HepG2 (cell line): Measurements from ENCODE around the gene ARHGEF16. TPM values are rescaled to one million over a fixed set of nuclear protein-coding genes. Genes with fewer than 3 reads are reported as not detected.

Experiments used
- ATAC-seq: fragments of 200-7000 bp; cut with Tn5 transposase; 3 replicates; pipeline ENCODE4 v1.9.1; 2020; ENCODE audit warnings: mild to moderate bottlenecking, moderate library complexity
- BruUV-seq: library from RNA; stranded (reverse); fragments of 400-500 nt; replicated peaks from 2 replicates; lab custom pipeline; 2021; lab: Mats Ljungman, UMichigan
- CTCF ChIA-PET: fragments of 300-600 bp; formaldehyde crosslinking; extraction: SDS; loops from one replicate; lab custom pipeline; 2021; ENCODE audit warnings: low total read pairs, inconsistent platforms, low intra/inter-chr PET ratio; lab: Yijun Ruan, JAX
- POLR2A ChIA-PET: fragments of 350-600 bp; sonication (Branson Sonifier 250); formaldehyde crosslinking; loops from one replicate; lab custom pipeline; 2020; ENCODE audit warnings: antibody characterized with exemption, inconsistent platforms; lab: Yijun Ruan, JAX
- DNase-seq: peaks from one replicate; pipeline ENCODE4 v3.0.0-alpha.2; 2015; ENCODE audit warnings: low spot score
- FAIRE-seq: peaks from 3 replicates; lab custom pipeline; 2011; peaks lifted over from hg19 to GRCh38; lab: Jason Lieb, UNC
- H2AFZ ChIP-seq: one replicate; pipeline ENCODE4 v1.6.1; 2011; ENCODE audit warnings: low read length, inconsistent platforms
- H3K27ac ChIP-seq: fragments of 300-600 bp; 3 replicates; pipeline ENCODE4 v1.8.0; 2011; ENCODE audit warnings: mixed run types, mild to moderate bottlenecking, mixed read lengths, low read length, inconsistent platforms; ENCODE audit not compliant: insufficient read depth; ENCODE audit errors: extremely low read length
- H3K27me3 ChIP-seq, 2 experiments: fragments of 200-600 bp in 1 of 2; 2 replicates in 1 of 2; 3 replicates in 1 of 2; pipeline versions ENCODE4 v1.6.0 to v1.8.0; 2011; ENCODE audit warnings: low read length in 2 of 2, mild to moderate bottlenecking in 2 of 2, moderate library complexity in 2 of 2, inconsistent platforms in 1 of 2; ENCODE audit not compliant: insufficient read depth in 2 of 2, control insufficient read depth in 1 of 2
- H3K36me3 ChIP-seq, 2 experiments: fragments of 200-600 bp in 1 of 2; replicated peaks in 1 of 2; 2 replicates in 1 of 2; 3 replicates in 1 of 2; pipeline versions ENCODE4 v1.5.1 to v1.8.0; 2011; ENCODE audit warnings: low read length in 2 of 2, inconsistent platforms in 1 of 2; ENCODE audit not compliant: insufficient read depth in 2 of 2, control insufficient read depth in 1 of 2
- H3K4me1 ChIP-seq: 2 replicates; pipeline ENCODE4 v1.5.1; 2012; ENCODE audit warnings: low read length, inconsistent platforms; ENCODE audit not compliant: insufficient read depth
- H3K4me2 ChIP-seq: 2 replicates; pipeline ENCODE4 v1.6.0; 2011; ENCODE audit warnings: low read depth, low read length, inconsistent platforms
- H3K4me3 ChIP-seq, 3 experiments: fragments of 200-600 bp in 1 of 3; sonication (generic), shearing (Covaris generic) in 1 of 3; replicated peaks in 1 of 3; 2 replicates each; pipeline ENCODE4 v1.5.1; 2011 to 2016; ENCODE audit warnings: low read length in 3 of 3, inconsistent platforms in 2 of 3, low read depth in 2 of 3, mild to moderate bottlenecking in 2 of 3, control low read depth in 1 of 3, mixed read lengths in 1 of 3; ENCODE audit not compliant: insufficient read depth in 1 of 3
- H3K79me2 ChIP-seq: one replicate; pipeline ENCODE4 v1.6.1; 2011; ENCODE audit warnings: low read length, inconsistent platforms; ENCODE audit not compliant: insufficient read depth
- H3K9ac ChIP-seq: 2 replicates; pipeline ENCODE4 v1.6.0; 2011; ENCODE audit warnings: mild to moderate bottlenecking, low read depth, low read length, inconsistent platforms; ENCODE audit not compliant: insufficient read depth
- H3K9me3 ChIP-seq: 2 replicates; pipeline ENCODE4 v1.5.1; 2012; ENCODE audit warnings: mild to moderate bottlenecking, low read length
- H4K20me1 ChIP-seq: 2 replicates; pipeline ENCODE4 v1.6.0; 2011; ENCODE audit warnings: inconsistent platforms, mild to moderate bottlenecking, low read length, moderate library complexity; ENCODE audit not compliant: insufficient read depth
- ATF7-NPFF ChIP-seq: sonication (generic); formaldehyde crosslinking; IDR thresholded peaks from 2 replicates; pipeline ENCODE4 v1.8.1; 2023; ENCODE audit warnings: mild to moderate bottlenecking, low read depth, missing genetic modification reagents, moderate library complexity
- FOXC1 ChIP-seq: sonication (generic); formaldehyde crosslinking; IDR thresholded peaks from 2 replicates; pipeline ENCODE4 v1.8.0; 2022; ENCODE audit warnings: mild to moderate bottlenecking, missing genetic modification reagents, borderline replicate concordance
- HNRNPL ChIP-seq: fragments of 200-400 bp; formaldehyde crosslinking; IDR thresholded peaks from 2 replicates; pipeline ENCODE4 v1.6.1; 2017; ENCODE audit warnings: mild to moderate bottlenecking, low read depth, low read length
- PATZ1 ChIP-seq: sonication (generic); formaldehyde crosslinking; IDR thresholded peaks from 2 replicates; pipeline ENCODE4 v1.4.0; 2020; ENCODE audit warnings: missing genetic modification reagents
- RELA ChIP-seq: sonication (generic); formaldehyde crosslinking; IDR thresholded peaks from 2 replicates; pipeline ENCODE4 v1.4.0; 2020; ENCODE audit warnings: missing genetic modification reagents
- SP1 ChIP-seq, 2 experiments: fragments of 450-650 bp in 1 of 2; sonication (generic) in 1 of 2; formaldehyde crosslinking in 1 of 2; IDR thresholded peaks; 2 replicates each; pipeline versions ENCODE4 v1.4.0 to v1.6.1; 2016 to 2020; ENCODE audit warnings: missing genetic modification reagents in 1 of 2
- ZFP36 ChIP-seq: fragments of 150-350 bp; IDR thresholded peaks from 2 replicates; pipeline ENCODE4 v1.6.1; 2018; ENCODE audit warnings: borderline replicate concordance, low read length, low read depth; ENCODE audit not compliant: partially characterized antibody
- ZNF75D ChIP-seq: sonication (generic); formaldehyde crosslinking; IDR thresholded peaks from 2 replicates; pipeline ENCODE4 v1.8.1; 2023; ENCODE audit warnings: missing genetic modification reagents, mild to moderate bottlenecking, borderline replicate concordance
- WGBS: methylation state at CpG from one replicate; pipeline ENCODE4 v1.1.6; 2017; ENCODE audit warnings: low lambda C conversion rate; 5-methylcytosine and 5-hydroxymethylcytosine counted together
- in situ Hi-C: cut with HindIII; loops from 2 replicates; pipeline ENCODE4 v1.10.0; 2017; ENCODE audit warnings: low pct_unique_long_range_greater_than_20kb; ENCODE audit not compliant: extremely low pct_ligation_motif_present
- intact Hi-C: fragments of 100-400 bp; cut with micrococcal nuclease; formaldehyde crosslinking; loops from one replicate; pipeline ENCODE4 v1.10.0; 2022; ENCODE audit not compliant: unreplicated experiment
- polyA plus RNA-seq, 8 experiments: library from polyadenylated mRNA; depleted of rRNA in 3 of 8; stranded (reverse) in 7 of 8; unstranded in 1 of 8; fragments of >200 nt; fragmentation: Illumina TruSeq in 4 of 8; extraction: Trizol in 4 of 8; gene quantifications; 2 replicates each; pipeline versions ENCODE4 v1.2.1 to v1.2.3, GENCODE V29; 2011 to 2016; ENCODE audit warnings: low read depth in 4 of 8, missing spikeins in 1 of 8, mixed read lengths in 1 of 8; ENCODE audit not compliant: insufficient read depth in 1 of 8
- total RNA-seq, 5 experiments: library from RNA; depleted of rRNA; stranded (reverse); fragments of >200 nt; fragmentation: Illumina TruSeq; extraction: Trizol; gene quantifications; 2 replicates each; pipeline ENCODE4 v1.2.3, GENCODE V29; 2016; ENCODE audit warnings: low read depth in 1 of 5
- TF ChIP-seq, protein P1 (sequence below): sonication (generic); formaldehyde crosslinking; IDR thresholded peaks from 2 replicates; pipeline ENCODE4 v1.5.1; 2020; ENCODE audit warnings: mild to moderate bottlenecking, missing genetic modification reagents, moderate library complexity
- TF ChIP-seq, protein P2 (sequence below): fragments of 450-650 bp; IDR thresholded peaks from 2 replicates; pipeline ENCODE4 v1.6.1; 2016
- TF ChIP-seq, protein P3 (sequence below): sonication (generic); formaldehyde crosslinking; IDR thresholded peaks from 2 replicates; pipeline ENCODE4 v1.5.0; 2020; ENCODE audit warnings: mild to moderate bottlenecking, missing genetic modification reagents, moderate library complexity

ARHGEF16 gene
- total and polyA plus RNA-seq, 2 of the 13 experiments (the other 11 are each of a cell fraction or from before 2014, with no cell fraction given) = 20.3 to 39.9 TPM

DNA sequence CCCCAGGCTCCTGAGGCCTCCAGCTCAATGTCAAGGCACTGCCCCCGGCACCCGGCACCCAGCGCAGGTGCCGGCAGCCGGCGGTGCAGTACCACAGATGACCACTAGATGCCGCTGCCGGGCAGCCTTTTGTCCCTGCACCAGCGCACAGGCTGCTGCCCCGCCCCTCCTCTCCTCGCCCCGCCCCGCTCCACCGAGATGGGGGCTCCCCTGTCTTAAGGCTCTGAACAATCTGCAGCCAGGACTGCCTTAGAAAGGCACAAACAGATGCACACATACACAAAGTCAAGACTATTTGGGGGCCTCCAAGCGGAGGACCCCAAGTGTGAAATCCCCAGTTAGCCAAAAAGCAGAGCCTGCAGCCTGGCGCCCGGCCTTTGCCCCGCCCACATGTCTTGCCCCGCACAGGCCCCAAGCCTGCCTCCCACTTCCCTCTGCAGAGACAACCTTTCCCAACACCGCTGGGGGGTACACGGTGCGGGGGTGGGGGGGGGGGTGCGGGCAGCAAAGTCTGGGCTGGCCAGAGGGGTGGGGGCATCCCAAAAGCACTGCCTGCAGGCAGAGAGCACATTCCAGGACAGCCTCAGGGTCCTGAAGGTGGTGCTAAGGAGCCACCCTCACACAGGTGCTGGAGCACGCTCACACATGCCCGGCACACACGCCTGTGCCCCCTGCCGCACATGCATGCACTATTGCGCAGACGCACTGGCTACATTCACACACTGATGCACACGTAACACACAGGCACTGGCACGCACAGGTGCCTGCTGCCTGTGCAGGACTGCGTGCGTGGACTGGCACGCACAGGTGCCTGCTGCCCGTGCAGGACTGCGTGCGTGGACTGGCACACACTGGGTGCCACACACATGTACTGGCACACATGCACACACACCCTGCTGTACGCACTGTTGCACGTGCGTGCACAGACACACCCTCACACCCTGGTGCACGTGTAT lies 37.1 kb downstream of the ARHGEF16 start:
- H3K4me1 ChIP-seq = no peaks in the 10 kb centered on the region
- ChIA-PET CTCF (interaction anchor here (0.8 to 2.5 kb wide), 3 partner anchors 127 to 233 kb away, joined by 3 to 11 read pairs (median 5); no protein-coding TSS in a partner anchor), POLR2A (no interaction called here)
- FAIRE-seq (no peak), ATAC-seq (peak; percentile 71), DNase-seq (peak; percentile 24)
- H2AFZ ChIP-seq = no peak overlapping the region
- peaks cover 7 to 27% of the 10 kb centered on the region in 2 experiments; a peak in 4 of 5 replicates for H3K27me3 ChIP-seq
- no TSS peak for BruUV-seq
- no peaks in the 10 kb centered on the region for H4K20me1 ChIP-seq
- whole genome bisulfite sequencing = 42% methylated on average over 7 of the region's 41 CpGs
- intact Hi-C loops (loop anchor here (5.0 kb wide), 1 partner anchor 126 kb away; no protein-coding TSS in a partner anchor), in situ Hi-C loops (no loop called here)
- no peak overlapping the region for H3K4me2 ChIP-seq
- no peaks in the 10 kb centered on the region for H3K79me2 ChIP-seq
- H3K27ac ChIP-seq = no peak overlapping the region
- H3K4me3 ChIP-seq = no peak overlapping the region
- H3K36me3 ChIP-seq = no peaks in the 10 kb centered on the region
- H3K9ac ChIP-seq = no peak overlapping the region
- peaks cover 11% of the 10 kb centered on the region; the same call in 1 of the 2 replicates for H3K9me3 ChIP-seq
- TF ChIP-seq, protein P1, sequence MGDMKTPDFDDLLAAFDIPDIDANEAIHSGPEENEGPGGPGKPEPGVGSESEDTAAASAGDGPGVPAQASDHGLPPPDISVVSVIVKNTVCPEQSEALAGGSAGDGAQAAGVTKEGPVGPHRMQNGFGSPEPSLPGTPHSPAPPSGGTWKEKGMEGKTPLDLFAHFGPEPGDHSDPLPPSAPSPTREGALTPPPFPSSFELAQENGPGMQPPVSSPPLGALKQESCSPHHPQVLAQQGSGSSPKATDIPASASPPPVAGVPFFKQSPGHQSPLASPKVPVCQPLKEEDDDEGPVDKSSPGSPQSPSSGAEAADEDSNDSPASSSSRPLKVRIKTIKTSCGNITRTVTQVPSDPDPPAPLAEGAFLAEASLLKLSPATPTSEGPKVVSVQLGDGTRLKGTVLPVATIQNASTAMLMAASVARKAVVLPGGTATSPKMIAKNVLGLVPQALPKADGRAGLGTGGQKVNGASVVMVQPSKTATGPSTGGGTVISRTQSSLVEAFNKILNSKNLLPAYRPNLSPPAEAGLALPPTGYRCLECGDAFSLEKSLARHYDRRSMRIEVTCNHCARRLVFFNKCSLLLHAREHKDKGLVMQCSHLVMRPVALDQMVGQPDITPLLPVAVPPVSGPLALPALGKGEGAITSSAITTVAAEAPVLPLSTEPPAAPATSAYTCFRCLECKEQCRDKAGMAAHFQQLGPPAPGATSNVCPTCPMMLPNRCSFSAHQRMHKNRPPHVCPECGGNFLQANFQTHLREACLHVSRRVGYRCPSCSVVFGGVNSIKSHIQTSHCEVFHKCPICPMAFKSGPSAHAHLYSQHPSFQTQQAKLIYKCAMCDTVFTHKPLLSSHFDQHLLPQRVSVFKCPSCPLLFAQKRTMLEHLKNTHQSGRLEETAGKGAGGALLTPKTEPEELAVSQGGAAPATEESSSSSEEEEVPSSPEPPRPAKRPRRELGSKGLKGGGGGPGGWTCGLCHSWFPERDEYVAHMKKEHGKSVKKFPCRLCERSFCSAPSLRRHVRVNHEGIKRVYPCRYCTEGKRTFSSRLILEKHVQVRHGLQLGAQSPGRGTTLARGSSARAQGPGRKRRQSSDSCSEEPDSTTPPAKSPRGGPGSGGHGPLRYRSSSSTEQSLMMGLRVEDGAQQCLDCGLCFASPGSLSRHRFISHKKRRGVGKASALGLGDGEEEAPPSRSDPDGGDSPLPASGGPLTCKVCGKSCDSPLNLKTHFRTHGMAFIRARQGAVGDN (CRISPR knock-in tag) = no peak; the same call in 1 of the 2 replicates
- TF ChIP-seq HNRNPL = peak; percentile 69; the same call in 1 of the 2 replicates
- no peak for TF ChIP-seq ATF7-NPFF
- TF ChIP-seq PATZ1 (CRISPR knock-in tag) = peak; percentile 52; the same call in 1 of the 2 replicates
- TF ChIP-seq, protein P2, sequence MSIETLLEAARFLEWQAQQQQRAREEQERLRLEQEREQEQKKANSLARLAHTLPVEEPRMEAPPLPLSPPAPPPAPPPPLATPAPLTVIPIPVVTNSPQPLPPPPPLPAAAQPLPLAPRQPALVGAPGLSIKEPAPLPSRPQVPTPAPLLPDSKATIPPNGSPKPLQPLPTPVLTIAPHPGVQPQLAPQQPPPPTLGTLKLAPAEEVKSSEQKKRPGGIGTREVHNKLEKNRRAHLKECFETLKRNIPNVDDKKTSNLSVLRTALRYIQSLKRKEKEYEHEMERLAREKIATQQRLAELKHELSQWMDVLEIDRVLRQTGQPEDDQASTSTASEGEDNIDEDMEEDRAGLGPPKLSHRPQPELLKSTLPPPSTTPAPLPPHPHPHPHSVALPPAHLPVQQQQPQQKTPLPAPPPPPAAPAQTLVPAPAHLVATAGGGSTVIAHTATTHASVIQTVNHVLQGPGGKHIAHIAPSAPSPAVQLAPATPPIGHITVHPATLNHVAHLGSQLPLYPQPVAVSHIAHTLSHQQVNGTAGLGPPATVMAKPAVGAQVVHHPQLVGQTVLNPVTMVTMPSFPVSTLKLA = peak; percentile 58
- no peak for TF ChIP-seq SP1 (IDR thresholded peaks at IDR 0.05)
- 0 out of 2 replicates have a peak, but pooled peaks have one; percentile 15 for TF ChIP-seq SP1 (CRISPR knock-in tag; IDR thresholded peaks at IDR 0.05)
- no peak for TF ChIP-seq ZNF75D (CRISPR knock-in tag)
- TF ChIP-seq RELA (CRISPR knock-in tag) = no peak
- no peak for TF ChIP-seq ZFP36
- TF ChIP-seq, protein P3, sequence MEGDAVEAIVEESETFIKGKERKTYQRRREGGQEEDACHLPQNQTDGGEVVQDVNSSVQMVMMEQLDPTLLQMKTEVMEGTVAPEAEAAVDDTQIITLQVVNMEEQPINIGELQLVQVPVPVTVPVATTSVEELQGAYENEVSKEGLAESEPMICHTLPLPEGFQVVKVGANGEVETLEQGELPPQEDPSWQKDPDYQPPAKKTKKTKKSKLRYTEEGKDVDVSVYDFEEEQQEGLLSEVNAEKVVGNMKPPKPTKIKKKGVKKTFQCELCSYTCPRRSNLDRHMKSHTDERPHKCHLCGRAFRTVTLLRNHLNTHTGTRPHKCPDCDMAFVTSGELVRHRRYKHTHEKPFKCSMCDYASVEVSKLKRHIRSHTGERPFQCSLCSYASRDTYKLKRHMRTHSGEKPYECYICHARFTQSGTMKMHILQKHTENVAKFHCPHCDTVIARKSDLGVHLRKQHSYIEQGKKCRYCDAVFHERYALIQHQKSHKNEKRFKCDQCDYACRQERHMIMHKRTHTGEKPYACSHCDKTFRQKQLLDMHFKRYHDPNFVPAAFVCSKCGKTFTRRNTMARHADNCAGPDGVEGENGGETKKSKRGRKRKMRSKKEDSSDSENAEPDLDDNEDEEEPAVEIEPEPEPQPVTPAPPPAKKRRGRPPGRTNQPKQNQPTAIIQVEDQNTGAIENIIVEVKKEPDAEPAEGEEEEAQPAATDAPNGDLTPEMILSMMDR = peak; percentile 91
- TF ChIP-seq FOXC1 (CRISPR knock-in tag) = no peak
